D341Med (cell line): Measurements from ENCODE around the gene HMX1.

Experiments used
- DNase-seq: peaks from one replicate; pipeline ENCODE4 v3.0.0; 2012; ENCODE audit warnings: low spot score

The HMX1 gene

DNA sequence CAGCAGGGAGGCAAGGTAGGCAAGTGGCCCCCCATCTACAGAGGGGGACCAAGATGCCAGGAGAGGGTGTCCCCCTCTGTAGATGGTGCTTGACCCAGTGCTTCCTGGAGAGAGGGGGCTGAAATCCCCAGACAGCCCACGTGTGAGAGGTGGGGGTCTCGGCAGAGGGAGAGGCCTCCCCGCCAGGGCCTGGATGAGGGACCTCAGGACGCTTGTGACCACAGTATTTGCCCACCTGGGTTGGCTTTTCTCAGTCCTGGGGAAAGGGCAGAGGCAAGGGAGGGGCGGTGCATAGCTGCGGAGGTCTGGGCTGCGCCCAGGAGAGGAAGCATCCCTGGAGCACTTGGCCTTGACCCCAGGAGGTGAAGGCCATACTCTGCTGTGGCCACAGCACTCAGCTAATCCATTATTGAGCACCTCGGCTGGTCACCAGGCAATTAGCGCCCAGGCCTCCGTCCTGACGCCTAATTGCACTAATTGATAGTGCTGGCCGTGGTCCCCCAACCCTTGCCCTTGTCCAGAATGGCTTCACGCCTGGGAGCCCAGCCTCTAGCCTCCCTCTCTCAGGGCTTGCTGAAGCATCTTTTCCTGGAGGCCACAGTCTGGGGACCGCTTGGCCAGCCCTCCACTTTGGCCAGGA is 30.7 kb downstream of the HMX1 start:
- DNase-seq, result peak; percentile 9

GRCh38 chr4:8840006-8840793 is 31.4 kb downstream of the HMX1 start:
- peak; percentile 13 for DNase-seq

DNA sequence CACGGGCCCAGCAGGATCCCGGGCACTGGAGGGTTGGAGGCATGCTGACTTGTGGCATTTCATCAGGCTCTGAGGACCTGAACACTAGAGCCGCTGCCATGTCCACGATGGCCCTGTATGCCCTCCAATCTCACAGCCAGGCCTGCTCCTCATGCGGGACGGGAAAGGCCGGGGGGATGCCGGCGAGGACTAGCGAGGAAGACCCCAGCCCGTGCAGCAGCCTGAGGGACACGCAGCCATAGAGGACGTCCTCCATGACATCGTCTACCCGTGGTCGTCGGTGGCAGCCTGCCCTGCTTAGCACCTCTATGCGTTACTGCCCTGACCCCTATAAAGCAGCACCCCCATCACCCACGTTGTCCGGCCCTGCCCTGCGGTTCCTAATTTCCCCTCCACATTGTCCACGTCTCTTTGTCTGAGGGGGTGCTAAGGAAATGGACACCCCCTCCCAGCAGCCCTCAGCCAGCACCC is 32.6 kb downstream of the HMX1 start:
- DNase-seq, result peak; percentile 12

DNA sequence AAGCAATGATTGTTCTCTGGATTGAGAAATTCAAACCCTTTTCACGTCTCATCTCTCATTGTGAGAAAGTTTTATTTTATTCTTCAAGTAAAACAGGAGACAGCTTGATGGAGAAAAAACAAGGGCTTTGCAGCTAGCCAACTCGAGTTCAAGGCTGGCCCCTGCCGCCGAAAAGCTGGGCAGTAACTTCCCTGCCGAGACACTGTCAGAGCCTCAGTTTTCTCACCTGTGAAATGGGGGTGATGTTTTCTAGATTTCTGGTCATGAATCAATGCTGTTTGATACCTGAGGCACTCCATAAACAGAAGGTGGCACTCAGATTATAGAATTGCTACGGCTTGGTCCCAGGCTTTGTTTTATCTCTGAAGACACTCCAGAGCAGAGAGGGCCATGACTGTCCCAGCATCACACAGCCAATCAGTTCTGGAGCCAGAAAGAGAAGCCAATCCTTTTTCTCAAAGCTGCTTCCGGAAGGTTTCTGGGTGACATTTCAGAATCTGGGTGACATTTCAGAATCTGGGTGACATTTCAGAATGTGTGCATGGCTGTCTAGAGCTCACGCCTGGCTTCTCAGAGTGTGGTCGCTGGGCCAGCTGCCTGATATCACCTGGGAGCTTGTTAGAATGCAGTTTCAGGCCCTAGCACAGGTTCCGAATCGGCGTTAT is 33.2 kb downstream of the HMX1 start:
- peak; percentile 2 for DNase-seq

- peak; percentile 14 for DNase-seq
Measured at GRCh38 chr4:8837181-8837841, 34.3 kb downstream of the HMX1 start.

DNA sequence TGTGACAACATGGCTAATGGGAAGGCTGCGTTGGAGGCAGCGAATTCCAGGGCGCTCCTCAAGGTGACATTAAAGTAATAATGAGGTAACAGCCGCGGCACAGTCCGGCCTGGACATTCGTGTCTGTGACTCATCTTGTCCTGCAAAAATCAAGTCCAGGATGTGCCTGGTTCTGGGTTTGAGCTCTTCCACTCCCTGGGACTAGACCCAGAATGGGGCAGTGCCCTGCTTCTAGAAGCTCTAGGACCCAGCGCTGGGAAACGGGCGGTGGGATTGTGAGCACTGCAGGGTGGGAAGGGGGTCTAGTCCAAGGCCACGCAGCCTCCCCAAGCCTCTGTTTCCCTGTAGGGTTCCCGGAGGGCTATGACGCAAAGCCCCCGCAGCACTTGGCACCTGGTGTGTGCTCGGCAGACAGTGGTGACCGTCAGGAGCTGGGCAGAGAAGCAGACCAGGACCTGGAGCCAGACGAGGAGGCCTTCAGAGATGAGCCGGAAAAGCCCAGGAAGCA is 34.9 kb downstream of the HMX1 start:
- DNase-seq, result peak; percentile 5

DNA sequence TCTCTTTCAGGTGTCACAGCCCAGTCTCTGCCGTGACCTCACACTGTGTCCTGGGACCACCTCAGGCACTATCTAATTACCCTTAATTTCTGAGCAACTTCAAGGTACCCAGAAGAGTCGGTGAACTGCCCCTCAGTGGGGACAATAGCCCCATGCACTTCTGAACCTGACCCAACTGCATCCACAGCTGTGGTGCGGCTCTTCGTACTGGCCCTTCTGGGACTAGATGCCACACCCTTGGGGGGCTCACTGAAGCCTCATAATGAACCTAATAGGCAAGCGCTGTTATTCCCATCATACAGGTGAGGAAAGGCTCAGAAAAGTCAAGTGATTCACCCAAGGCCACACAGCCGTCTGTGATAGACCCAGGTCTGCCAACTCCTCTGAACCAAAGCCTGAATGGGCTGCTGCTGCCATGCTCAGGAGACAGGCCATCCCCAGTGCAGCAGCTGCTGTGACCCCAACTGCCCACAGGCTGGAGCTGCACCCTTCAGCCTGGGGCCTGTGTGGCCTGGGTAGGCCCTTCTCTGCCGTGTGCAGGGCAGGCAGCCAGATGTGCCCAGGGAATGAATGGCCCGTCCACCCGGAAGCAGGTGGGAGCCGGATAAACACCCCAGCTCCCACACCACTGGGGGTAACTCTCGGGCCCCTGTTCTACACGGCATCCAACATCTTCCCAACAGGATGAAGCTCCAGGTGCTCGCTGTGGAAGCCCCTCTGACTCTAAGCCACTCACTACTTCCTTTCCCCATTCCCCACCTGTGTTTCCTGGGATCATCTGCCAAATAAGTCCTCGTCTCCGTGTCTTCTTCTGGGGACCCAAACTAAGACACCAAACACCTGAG is 35.9 kb downstream of the HMX1 start:
- peak; percentile 9 for DNase-seq

- DNase-seq, result peak; percentile 11
Measured at GRCh38 chr4:8834681-8835220, 36.9 kb downstream of the HMX1 start.

DNA sequence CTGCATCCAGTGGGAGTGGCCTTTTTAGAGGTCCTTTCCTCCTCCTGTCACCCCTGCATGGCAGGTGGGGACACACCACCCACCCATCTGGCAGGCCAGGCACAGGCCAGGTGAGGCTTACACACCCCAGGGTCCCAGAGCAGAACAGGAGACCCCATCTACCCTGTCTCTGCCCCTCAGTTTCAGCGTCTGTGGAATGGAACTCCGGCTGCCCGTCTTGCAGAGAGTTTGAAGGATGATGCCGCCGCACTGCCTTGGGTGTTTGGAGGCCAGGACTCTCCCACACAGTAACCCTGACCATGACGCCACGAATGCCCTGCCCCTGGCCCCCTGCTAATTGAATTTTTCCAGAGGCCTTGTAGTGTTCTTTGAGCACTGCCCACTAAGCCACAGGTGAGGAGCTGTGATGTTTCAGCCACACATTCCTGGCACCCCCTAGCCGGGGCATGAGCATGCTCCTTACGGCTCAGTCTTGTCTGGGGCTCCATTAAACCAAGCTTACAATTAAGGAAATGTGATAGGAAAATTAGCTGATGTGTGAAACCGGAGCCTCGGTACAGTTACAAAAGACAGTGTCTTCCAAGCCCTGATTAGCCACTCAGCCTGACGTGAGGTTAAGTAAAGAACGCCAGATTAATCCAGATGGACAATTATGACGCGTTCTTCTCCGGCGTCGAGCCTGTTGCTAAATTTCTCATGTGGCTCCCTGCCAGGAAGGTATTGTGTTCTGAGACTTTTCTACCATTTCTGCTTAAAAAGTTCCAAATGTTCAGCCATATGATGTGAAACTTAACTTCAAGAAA is 39.3 kb downstream of the HMX1 start:
- DNase-seq, result peak; percentile 15

- DNase-seq, result peak; percentile 8
Measured at GRCh38 chr4:8831221-8832112, 40.2 kb downstream of the HMX1 start.

DNA sequence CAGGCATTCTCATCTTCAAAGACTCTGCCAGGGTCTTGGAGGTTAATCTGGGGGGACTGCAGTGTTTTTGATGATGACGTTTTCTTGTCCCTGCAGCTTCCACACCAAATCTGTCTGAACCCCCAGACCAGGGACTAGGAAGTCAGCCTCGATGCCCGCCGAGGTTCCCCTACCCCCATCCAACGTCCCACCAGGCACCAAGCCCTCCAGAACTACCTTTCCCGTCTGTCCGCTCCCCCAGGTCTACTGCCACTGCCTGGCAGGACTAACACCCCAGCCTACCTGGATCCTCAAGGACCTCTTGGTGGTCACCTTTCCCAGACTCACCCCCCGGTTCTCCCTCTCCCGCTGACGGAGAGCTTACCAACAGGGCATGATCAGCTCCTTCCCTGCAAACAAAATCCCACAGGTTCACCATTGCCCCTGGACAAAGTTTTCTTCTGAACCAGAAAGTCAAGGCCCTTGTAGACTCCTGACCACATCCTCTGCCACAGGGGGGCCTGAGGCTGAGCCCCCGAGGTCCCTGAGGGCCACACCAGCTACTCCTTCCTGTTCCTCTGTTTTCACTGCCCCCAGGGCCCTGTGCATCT is 40.9 kb downstream of the HMX1 start:
- DNase-seq, result peak; percentile 6

- DNase-seq, result peak; percentile 7
Measured at GRCh38 chr4:8830056-8830455, 41.6 kb downstream of the HMX1 start.

DNA sequence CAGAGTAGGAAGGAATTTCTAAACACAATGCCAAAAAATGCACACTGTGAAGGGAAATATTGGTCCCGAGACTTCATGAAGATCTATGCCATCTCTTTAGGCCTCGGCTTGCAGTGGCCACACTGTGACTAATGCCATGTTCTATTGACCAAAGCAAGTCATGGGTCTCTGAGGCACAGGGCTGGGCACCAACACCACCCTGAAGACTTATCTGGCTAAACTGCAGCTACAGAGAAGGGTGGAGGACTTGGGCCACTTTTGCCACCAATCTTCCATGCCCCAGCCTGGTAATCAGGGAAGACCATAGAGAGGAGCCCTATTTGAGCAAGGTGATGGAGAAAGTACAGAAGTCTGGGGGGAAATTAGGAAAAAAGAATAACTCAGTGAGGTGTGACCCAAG is 42.1 kb downstream of the HMX1 start:
- peak; percentile 4 for DNase-seq

DNA sequence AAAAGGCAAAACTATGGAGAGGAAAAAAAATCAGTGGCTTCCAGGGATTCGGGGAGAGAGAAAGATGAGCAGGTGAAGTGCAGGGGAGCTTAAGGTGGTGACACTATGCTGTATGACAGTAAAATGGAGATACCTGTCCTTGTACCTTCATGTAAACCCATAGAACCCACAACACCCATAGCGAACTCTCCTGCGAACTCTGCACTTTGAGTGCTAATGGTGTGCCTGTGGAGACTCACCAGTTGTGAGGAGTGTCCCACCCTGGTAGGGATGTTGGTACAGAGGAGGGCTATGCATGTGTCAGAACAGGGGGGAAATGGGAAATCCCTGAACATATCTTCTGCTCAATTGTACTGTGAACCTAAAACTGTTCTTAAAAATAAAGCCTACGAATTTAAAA is 42.8 kb downstream of the HMX1 start:
- DNase-seq, result peak; percentile 1

DNA sequence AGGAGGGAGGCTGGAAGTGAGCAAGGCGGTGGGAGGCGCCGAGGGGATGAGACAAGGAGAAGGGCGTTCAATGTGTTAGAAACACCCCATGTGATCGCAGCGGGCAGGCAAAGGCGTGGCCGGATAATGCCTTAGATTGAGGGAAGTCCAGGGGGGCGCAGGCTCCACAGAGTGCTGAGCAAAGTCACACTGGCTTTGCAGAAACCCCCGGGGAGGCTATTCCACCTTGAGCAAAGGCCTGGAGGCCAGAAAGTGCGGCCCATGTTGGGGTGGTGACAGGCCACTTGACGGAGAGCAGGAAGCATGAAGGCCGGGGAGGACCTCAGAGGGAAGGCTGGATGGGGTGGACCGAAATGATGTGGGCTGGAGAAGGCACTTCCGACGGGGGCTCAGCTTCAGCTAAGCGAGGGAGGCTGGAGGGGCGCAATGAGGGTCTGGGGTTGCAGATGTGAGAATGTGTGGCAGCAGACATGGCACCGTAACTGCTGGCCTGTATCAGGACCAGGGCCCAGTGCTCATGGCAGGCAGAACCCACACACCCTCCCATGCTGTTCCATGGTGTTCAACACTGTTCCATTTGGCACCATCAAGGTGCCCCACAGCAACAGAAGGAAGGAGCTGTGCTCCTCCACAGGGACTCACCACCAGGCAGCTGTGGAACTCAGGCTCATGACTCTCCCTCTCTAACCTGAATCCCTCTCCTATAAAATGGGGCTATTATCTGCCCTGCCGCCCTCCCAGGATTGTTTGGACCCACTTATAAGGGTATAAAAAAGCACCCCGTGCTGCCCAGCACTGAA is 50.3 kb downstream of the HMX1 start:
- DNase-seq, result peak; percentile 15

GRCh38 chr4:8820178-8821102 is 51.2 kb downstream of the HMX1 start:
- peak; percentile 15 for DNase-seq
